ENCODE results near the gene DIPK1B.

- TF ChIP-seq RAD21 (IDR thresholded peaks at IDR 0.05; ENCODE audit: low read length), result no peak
- TF ChIP-seq CTCF (IDR thresholded peaks at IDR 0.05), result no peak
- TF ChIP-seq FOXM1 (IDR thresholded peaks at IDR 0.05; ENCODE audit: low read depth), result no peak
- TF ChIP-seq MAX (IDR thresholded peaks at IDR 0.05; ENCODE audit: low read depth), result no peak
- TF ChIP-seq USF1 (IDR thresholded peaks at IDR 0.05; ENCODE audit: borderline replicate concordance, low read depth), result no peak
- no peak for TF ChIP-seq USF2 (IDR thresholded peaks at IDR 0.05; ENCODE audit: borderline replicate concordance, low read depth, low read length)
- no peak for TF ChIP-seq YY1 (IDR thresholded peaks at IDR 0.05; ENCODE audit: low read depth)
- no peak for TF ChIP-seq TAF1 (IDR thresholded peaks at IDR 0.05; ENCODE audit: borderline replicate concordance, low read depth, low read length)
- TF ChIP-seq RFX5 (IDR thresholded peaks at IDR 0.05; ENCODE audit: low read length), result no peak
- TF ChIP-seq GABPA (IDR thresholded peaks at IDR 0.05; ENCODE audit: low read depth), result no peak
- TF ChIP-seq CHD2 (IDR thresholded peaks at IDR 0.05; ENCODE audit: low read length, partially characterized antibody), result no peak
- no peak for TF ChIP-seq EZH2phosphoT487 (IDR thresholded peaks at IDR 0.05; ENCODE audit: borderline replicate concordance, low read depth)
- TF ChIP-seq ZBTB33 (IDR thresholded peaks at IDR 0.05; ENCODE audit: borderline replicate concordance, low read depth), result no peak
Measured at GRCh38 chr9:136670576-136671253, 41.7 kb upstream of the DIPK1B start.

Data from SK-N-SH (cell line).